Islet precursor cell (in vitro differentiated cells): Measurements from ENCODE around the gene MKLN1.
"Not testable (repeated sequence)": the region's sequence is repeated elsewhere in the genome, so short reads cannot be mapped to it uniquely, and the experiment has no call there.

Experiments
- DNase-seq: peaks from one replicate; pipeline ENCODE4 v3.0.0-alpha.2; 2018

MKLN1 gene

DNA sequence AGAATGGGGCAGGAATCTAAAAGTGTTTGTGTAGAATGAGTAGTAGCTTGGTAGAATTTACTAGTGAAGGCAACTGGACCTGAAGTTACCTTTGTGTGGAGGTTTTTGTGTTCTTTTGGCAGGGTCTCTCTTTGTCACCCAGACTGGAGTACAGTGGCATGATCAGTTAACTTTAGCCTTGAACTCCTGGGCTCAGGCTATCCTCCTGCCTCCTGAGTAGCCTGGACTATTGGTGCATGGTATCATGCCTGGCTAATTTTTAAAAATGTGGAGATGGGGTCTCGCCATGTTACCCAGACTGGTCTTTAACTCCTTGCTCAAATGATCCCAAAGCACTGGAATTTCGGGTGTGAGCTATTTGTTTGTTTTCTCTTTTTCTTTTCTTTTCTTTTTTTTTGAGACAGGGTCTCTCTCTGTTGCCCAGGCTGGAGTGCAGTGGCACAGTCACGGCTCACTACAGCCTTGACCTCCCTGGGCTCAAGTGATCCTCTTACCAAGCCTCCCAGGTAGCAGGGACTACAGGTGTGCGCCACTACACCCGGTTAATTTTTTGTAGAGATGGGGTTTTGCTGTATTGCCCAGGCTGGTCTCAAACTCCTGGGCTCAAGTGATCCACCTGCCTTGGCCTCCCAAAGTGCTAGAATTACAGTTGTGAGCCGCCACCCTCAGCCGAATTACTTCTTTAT is 76.7 kb downstream of the MKLN1 start:
- no peak for DNase-seq

DNA sequence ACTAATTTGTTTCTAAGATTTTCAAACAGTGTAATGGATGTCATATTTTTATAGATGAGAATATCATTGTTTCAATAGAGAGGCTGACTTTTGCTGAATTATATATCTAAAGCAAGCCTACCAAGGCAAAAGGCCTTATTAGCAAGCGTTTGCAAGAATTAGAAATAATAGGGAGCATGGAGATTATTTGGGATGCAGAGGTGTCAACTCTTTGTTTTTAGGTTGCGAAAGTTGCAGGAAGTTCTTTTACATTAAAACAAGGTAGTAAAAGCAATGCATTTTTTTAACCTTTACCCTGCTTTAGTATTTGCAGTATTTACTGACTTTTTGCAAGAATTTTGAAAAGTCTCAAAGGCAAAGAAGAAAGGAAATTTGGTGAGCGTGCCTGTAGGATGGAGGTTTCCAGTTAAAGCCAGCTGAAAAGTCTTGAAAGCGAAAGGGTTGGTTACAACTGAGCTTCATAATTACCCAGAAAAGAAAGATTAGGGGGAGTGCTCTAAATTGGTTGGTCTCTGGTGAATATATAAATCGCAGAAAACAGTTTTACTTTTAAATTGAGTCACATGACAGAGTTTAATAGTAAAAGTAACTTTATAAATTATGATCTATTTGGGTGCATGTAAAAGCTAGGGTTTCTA is 81.6 kb downstream of the MKLN1 start:
- no peak for DNase-seq

DNA sequence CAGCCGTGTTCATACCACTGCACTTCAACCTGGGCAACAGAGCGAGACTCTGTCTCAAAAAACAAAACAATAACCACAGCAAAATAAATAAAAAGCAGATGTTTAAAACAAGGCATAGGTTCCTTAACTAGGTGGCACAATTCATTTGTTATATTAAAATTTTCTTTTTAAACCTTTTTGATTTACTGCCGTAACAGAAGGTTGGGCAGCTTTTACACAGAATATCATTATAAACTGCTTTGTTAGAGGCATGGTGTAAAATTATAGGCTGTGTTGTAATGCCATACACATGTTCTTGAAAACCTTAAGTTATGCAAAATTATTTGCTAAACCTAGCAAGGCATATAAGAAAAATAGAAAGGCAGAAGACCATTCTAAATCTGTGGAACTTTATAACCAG is 84.4 kb downstream of the MKLN1 start:
- DNase-seq = no peak

DNA sequence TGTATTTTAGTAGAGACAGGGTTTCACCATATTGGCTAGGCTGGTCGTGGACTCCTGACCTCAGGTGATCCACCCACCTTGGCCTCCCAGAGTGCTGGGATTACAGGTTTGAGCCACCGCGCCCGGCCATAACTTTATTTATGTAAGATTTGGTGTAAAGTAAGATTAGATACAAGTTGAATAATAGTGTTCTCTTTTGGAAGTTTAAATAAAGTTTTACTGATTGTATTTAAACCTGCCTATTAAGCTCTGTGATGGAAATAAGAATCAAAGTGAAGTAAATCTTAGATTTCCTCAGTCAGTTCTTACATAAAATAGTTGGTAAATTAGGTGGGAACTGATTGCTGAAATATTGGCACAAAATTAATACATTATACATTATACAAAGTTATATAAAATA is 86.0 kb downstream of the MKLN1 start:
- no peak for DNase-seq

DNA sequence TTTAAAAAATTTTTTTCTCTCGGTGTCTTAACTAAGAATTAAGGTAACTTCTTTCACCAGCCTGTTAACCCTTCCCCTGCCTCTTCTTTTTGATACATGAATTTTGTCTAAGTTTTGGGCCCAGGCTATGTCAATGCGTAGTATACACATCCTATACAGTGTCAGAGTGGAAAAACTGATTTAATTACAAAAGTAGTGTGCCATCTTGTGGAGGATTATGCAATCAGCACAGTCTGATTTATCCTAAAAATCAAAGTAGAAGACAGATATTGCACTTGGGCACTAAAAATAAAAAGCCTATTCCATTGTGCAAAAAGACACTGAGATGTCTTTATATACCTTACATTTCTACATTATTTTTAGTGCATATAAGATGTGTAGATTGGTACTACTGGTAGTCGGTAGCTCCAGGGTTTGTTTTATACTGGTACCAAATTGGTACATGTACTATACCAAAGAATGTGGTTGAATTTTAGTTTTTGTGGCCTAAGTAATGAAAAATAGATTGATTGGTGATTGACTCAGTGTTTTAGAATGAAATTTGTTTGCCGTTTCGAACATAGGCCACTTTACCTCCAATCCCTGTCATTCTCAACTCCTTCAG is 96.6 kb downstream of the MKLN1 start:
- no peak for DNase-seq

DNA sequence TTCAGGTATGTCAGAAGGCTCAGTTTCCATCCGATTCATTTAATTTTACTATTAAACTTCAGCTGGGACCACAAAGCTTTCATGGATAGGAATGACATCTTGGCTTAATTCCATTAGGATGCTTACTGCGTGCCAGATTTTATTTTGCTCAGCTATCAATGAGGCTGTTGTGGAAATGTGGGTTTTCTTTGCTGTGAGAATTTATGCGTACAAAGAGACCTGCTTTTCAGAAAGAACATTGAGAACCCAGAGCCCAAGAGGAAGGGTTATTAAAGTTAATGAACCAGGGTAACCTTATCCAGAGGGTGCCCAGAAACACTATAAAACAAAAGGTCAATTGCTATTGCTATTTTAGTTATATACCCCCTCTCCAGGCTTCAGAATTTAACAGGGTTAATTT is 98.3 kb downstream of the MKLN1 start:
- DNase-seq = no peak

DNA sequence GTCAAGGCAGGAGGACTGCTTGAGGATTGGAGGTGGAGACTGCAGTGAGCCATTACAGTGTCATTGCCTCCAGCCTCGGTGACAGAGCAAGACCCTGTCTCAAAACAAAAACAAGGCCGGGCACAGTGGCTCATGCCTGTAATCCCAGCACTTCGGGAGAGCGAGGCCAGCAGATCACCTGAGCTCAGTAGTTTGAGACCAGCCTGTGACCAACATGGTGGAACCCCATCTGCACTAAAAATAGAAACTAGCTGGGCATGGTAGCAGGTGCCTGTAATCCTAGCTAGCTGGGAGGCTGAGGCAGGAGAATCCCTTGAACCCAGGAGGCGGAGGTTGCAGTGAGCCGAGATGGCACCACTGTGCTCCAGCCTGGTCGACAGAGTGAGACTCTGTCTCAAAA is 103.2 kb downstream of the MKLN1 start:
- DNase-seq = not testable (repeated sequence)

DNA sequence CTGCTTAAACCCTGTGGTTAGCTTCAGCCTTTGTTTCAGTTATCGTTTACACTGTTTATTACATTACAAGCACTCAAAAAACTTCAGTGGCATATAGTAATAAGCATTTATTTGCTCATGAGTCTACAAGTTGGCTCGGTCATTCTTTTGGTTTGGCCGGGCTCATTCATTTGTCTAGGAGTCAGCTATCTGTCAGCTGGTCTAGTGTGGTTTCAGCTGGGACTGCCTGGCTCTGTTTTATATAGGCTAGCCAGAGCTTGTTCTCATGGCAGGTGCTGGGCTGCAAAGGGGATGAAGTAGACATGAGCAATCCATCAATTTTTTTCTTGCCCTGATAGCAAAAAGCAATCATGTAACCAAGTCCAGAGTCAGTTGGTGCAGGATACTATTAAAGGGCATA is 103.6 kb downstream of the MKLN1 start:
- no peak for DNase-seq

DNA sequence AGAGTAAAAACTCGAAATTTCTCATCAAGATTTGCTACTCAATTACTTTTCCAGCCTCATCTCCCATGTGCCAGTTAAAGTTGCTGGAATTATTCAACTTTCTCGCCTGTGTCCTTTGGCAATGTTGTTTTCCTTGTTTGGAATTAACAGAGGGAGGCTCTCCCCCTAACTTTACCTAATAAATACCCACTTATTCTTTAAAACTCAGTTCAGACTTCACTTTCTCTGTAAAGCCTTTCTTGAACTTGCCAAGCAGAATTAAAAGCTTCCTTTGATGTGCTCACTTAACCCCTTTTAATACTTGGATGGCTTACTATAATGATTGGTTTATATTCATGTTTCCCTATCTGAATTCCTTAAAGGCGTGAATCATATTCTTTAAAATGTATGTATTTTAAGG is 104.1 kb downstream of the MKLN1 start:
- DNase-seq = no peak

DNA sequence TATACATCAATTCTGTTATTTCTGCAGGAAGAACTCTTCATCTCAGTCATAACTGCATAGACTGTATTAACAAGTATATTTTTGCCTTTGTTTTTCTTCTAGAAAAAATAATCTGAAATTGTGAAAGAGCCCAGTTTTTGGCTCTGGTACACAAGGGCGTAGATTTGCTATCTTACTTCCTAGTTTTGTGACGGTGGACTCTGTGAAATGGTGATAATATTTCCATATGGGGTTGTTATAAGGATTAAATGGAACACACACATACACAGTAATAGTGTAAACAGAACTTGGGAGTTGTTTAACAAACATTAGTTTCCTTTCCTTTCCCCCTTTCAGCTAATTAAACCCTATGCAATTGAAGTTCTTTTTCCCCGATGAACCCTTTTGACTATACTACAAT is 108.7 kb downstream of the MKLN1 start:
- DNase-seq = no peak

DNA sequence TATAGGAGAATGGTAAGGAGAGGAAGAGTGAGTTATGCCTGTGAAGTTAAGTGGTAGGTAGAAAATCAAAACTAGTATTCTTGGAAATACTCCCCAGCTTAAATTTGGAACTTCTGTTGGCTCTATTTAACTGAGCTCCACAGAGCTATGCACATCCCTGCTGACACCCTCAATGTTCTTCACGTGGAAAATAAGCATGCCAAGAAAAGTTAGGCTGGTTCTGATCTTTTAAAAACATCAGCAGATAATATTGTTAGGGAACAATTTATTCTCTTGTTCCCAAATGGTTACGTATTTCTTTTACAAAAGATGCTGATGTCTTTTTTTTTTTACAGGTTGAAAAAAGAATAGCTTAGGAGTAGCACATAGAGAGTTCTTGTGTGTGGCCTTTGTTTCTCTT is 111.3 kb downstream of the MKLN1 start:
- no peak for DNase-seq

DNA sequence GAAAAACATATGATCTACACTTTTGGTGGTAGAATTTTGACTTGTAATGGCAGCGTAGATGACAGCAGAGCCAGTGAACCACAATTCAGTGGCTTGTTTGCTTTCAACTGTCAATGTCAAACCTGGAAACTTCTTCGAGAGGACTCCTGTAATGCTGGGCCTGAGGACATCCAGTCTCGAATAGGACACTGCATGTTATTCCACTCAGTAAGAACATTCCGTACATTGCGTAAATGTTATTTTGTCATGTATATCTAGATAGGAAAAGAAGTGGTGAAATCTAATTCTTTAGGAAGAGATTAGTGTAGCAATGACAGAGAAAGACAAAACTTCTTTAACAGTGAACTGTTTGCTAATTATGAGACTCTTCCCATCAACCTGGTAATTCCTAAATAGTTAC is 115.8 kb downstream of the MKLN1 start:
- DNase-seq = no peak

DNA sequence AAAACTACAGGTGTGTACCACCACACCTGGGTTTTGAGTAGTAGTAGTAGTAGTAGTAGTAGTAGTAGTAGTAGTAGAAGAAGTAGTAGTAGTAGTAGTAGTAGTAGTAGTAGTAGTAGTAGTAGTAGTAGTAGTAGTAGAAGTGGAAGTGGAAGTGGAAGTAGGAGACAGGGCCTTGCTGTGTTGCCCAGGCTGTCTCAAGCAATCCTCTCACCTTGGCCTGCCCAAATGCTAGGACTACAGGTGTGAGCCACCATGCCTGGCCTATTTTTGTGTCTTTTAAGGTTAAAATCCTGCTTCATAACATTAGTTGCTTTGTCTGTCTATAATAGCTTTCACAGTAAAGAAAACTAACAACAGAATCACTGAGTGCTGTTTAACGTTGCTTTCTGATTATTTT is 117.0 kb downstream of the MKLN1 start:
- DNase-seq = no peak

DNA sequence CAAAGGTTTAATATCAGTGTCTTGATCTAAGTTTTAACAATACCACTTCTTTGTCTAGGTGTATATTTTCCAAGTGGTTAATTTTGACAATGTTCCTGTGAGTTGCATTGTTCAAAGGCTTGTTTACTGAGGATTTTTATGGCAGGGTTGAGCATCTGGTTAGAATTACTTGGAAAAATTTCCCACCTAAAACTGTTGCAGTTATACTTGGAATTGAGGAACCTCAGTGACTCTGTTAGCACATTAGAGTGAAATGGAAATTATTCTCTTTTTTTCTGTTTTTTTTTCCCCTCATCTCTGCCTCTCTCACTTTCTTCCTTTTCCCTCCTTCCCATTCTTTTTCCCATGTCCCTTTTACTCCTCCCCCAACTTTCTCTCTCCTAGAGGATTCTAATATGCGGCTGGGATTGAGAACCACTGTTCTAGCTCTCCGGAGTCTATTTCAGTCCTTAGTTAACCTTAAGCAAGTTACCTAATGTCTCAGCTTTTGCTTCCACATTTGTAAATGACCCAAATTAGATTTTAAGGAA is 121.8 kb downstream of the MKLN1 start:
- DNase-seq = no peak

DNA sequence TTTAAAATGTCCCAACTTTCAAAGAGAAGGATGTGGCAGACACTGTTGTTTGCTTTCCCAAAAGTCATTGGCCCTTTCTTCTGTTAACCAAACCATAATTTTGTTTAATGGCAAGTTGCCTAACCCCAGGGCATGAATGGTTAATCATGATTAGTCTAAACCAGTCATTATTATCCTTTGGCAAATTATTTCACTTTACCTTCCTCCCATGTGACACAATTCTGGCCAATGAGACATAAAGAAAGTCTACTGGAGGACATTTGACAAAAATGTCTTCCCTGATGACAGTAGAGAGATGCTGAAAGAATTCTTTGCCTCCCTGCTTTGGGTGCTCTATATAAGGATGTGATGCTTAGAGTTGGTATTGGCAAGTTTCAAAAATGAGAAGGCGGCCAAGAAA is 126.8 kb downstream of the MKLN1 start:
- DNase-seq = no peak

DNA sequence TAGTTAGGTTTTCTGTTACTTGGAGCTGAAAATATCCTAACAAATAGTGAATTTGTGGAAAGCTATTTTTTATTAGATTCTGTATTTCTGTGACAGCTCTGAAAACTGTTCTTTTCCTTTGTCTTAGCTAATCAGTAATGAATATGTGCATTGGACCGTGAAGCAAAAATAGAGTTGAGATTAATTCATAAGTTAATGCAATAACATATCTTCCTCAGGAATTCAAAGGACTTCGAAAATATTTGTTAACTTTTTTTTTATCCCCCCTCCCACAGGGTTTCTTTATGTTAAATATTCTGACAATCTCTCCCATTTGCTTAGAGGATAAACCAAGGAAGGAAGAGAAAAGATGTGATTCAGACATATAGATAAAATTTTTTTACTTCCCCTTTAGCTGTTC is 127.3 kb downstream of the MKLN1 start:
- DNase-seq = no peak

DNA sequence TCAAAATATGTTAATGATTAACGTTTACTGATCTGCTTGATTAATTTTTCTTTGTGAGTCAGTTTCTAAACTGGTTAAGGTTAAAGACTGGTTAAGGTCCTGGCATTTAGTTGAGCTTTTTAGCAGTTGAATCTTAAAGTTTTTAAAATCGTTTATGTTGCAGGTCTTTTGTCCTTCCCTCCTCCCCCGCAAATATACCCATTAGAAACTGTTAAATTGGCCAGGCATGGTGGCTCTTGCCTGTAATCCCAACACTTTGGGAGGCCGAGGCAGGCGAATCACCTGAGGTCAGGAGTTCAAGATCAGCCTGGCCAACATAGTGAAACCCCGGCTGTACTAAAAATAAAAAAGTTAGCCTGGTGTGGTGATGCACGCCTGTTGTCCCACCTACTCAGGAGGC is 127.9 kb downstream of the MKLN1 start:
- DNase-seq = no peak

DNA sequence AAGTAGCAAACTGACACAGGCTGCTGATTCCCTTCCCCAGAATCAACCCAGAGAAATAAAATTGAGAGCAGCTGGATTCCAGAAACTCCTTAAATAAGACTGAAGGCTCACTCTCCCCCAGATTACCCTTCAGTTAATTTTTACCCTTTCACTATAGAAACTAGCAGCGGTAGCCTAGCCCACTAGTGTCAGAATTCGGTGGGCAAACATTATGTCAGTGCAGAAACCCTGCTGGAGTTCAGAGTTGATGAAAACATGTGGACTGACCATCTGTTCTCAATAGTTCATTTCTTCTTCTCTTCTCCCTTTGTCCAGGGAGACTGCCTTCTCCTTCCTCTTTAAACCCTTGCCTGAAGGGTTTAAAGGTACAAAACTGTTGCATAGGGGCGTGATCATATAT is 128.7 kb downstream of the MKLN1 start:
- no peak for DNase-seq

DNA sequence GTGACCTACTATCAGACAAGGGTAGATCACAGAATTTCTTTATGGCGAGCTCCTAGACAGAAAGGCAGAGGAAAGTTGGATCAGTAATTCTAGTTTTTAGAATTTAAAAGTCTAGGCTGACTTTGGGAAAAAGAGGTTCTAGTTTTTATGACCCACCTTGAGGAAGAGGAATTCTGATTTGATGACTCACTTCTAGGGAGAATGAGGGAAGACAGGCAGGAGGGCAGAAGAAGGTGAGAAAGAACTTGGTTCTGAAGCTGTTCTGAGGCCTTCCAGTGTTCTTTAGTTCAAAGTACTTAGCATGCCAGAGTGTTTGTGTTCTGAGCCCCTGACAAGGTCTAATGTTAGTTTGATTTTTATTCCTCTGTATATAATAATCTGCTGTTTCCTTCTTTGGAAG is 131.6 kb downstream of the MKLN1 start:
- DNase-seq = peak; percentile 59

DNA sequence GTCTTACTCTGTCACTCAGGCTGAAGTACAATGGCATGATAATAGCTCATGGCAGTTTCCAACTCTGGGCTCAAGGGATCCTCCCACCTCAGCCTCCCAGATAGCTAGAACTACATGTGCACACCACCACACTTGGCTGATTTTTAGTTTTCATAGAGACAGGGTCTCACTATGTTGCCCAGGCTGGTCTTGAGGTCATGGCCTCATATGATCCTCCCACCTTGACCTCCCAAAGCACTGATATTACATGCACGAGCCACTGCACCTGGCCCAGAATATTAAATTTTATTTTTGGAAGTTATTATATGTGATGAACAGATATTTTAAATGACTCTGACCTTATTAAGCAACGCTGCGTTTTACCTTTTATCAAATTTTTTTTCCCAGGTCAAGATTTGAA is 134.4 kb downstream of the MKLN1 start:
- no peak for DNase-seq

DNA sequence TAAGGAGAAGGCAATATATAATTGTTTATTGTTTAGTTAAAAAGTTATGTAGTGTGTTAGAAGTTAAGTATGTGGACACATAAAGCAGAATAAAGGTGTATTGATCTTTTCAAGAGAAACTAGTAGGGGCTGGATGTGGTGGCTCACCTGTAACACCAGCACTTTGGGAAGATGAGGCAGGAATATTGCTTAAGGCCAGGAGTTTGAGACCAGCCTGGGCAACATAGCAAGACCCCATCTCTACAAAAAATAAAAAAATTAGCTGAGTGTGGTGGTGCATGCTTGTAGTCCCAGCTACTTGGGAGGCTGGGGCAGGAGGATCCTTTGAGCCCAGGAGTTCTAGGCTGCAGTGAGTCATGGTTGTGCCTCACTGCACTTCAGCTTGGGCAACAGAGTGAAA is 135.0 kb downstream of the MKLN1 start:
- not testable (repeated sequence) for DNase-seq

DNA sequence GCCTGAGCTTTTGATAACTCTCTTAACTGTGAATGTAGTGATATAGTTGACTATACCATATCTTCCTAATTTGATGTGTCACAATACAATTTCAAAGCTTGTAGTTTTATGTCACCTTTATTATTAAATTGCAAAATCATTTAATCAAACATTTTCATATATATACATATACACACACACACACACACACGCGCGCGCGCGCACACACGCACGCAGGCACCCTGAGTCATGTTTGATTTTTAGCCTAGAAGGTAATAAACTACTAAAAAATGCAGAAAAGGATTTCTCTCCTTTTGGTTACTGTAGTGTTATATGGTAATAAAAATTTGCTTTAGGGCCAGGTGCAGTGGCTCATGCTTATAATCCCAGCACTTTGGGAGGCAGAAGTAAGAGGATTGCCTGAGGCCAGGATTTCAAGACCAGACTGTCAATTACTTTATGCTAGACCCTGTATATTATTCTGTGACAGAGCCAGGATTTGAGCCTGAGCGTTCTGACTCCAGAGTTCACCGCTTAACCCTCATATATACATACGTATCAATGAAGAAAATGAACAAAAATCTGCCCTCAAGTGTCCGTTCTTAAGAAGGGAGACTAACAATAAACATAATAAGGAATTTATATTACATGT is 139.2 kb downstream of the MKLN1 start:
- no peak for DNase-seq

DNA sequence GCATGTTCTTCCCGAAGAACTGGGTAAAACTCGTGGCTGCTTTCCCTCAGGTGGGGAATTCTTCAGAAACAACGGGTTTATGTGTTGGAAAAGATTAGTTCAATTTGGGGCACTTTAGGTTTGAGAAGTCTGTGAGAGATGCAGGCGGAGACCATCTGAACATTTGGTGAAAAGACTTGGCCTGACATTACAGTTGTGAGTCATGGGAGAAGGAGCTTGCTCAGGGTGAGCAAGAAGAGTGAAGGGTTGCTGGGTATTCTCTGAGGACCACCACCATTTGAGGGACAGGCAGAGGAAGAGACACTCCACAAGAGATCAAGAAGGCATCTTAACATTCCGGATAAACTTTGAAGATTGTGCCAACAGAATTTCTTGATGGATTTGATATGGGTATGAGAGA is 140.1 kb downstream of the MKLN1 start:
- DNase-seq = no peak
